Stimulated activated CD4-positive, alpha-beta T cell treated with anti-CD3 and anti-CD28 coated beads, Interleukin-12 subunit alpha, Interleukin-12 subunit beta, amount 100 ng/mL, for 24 hours (primary cell): ENCODE results near the gene CCNDBP1.
"Not testable (repeated sequence)": the region's sequence is repeated elsewhere in the genome, so short reads cannot be mapped to it uniquely, and the experiment has no call there.

Experiments
- DNase-seq, 2 experiments: peaks; one replicate each; pipeline ENCODE4 v3.0.0-alpha.2; 2020; ENCODE audit warnings: low read depth in 2 of 2

CCNDBP1 gene, protein sequence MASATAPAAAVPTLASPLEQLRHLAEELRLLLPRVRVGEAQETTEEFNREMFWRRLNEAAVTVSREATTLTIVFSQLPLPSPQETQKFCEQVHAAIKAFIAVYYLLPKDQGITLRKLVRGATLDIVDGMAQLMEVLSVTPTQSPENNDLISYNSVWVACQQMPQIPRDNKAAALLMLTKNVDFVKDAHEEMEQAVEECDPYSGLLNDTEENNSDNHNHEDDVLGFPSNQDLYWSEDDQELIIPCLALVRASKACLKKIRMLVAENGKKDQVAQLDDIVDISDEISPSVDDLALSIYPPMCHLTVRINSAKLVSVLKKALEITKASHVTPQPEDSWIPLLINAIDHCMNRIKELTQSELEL

DNA sequence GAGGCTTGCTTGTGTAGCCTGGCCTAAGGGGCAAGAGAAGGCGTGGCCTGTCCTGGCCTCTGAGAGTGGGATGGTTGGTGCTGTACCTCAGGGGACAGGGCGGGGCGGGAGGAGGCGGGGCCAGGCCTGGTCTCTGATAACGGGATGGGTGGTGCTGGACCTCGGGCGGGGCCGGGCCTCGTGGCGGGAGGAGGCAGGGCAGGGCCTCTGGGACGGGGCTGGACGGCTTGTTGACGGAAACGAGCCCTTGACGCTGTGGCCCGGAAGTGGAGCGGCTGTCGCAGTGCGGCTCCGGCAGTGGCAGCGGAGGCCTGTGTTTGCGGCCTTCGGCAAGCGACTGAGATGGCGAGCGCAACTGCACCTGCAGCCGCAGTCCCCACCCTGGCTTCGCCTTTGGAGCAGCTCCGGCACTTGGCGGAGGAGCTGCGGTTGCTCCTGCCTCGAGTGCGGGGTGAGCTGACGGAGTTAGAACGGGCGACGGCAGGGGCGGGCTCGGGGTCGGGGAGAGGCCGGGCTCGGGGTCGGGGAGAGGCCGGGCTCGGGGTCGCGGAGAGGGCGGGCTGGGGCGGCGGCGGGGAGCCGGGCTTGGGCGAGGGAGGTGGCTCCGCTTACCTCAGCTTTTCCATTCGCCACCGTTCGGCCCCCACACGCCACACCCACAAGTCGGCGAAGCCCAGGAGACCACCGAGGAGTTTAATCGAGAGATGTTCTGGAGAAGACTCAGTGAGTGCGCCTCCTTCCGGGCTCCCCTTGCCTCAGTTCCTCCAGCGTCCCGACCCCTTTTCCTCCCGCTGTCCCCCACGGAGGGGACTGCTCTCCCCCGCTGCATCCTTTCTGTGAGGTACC is at the start of gene CCNDBP1:
Gene CCNDBP1 (plus strand): TSS at position 247 of the 846 bp plus-strand sequence. CDS start 96 bp downstream, at position 343.
- peak; percentile 71 to 96 for DNase-seq

DNA sequence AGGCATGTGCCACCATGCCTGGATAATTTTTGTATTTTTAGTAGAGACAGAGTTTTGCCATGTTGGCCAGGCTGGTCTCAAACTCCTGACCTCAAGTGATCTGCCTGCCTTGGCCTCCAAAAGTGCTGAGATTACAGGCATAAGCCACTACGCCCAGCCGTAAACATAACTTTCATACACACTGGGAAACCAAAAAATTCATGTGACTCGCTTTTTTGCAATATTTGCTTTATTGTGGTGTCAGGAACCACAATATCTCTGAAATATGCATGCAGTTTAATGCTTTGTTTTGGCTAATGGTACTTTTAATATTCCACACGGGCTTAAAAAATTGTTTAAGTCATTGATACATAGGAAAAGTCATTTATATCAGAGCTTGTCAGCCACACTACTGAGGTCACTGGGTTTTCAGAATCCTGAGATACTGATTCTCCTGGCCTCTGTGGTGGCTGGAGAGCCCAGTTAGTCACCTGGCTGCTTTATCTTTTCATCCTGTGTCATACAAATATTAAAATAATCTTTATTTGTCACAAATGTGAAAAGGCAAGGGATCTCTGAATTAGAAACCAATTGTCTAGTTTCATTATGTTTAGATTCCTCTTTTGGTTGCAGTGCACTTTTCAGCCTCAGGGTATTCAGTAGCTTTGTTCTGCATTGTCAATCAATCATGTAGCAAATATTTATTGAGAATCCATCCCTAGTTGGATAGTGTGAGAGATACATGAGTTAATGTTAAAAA is 41.8 kb upstream of the CCNDBP1 start:
- DNase-seq: no peak

DNA sequence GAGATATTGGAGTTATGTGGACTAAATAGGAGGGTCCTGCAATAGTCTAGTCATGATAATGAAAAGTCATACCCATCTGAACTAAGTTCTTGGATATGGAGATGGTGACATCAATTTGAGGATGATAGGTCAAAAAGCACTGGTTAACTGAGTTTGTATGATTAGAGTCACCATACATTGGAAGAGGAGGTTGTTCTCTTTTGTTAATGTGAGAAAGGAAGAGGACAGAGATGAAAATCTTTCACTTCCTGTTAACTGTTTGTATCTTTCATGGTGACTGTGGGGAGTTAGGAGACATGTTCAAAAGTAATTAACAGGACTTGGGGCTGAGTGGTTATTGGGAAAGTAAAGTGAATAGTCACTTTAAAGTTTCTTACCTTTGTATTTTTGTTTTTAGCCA is 40.7 kb upstream of the CCNDBP1 start:
- DNase-seq: no peak

DNA sequence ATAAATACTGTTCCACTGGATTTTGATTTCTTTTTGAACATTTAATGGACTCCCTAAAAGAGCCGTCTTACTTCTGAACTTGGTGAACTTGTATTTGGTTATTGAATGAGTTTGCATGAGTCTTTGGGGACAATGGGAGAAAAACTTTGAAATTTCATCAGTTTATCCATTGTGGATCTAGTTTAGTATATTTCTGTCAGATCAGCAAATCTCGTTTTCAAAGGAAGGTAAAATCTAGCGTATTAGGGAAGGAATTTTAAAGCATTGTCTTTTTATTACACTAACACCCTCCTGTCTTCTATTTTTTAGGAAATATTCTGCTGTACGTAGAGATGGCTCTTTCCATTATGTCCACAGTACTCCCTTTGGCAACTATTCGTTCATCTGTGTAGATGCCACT is 39.0 kb upstream of the CCNDBP1 start:
- DNase-seq: no peak

DNA sequence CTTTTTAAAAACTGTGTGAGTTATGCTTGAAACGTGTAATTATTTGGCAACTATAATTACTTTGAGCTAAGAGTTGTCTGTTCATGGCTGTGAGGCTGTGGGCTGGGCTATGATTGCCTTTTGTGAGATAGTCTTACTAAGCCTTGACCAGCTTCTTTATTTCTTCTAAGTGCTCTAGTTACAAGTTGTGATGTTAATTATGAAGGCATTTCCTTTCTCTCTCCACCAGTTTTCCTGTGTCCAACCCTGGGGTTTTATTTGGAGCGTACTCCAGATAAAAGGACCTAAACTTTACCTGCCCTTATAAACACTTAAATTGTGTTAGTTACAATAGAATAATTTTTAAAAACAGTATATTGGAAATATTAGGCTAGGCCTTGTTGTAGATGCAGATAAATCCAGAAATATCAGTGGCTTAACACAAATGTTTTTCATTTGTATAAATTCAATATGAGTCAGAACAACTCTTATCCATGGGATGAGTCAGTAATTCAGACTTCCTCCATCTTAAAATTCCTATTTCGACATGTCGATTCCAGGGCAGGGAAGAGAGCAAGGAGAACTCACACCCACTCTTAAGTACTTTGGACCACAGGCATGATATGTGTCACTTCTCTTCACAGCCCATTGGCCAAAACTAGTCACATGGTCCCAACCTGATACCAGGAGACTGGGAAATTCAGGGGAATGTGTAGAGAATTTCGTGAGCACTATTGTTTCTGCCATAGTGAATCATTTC is 34.8 kb upstream of the CCNDBP1 start:
- DNase-seq: no peak

DNA sequence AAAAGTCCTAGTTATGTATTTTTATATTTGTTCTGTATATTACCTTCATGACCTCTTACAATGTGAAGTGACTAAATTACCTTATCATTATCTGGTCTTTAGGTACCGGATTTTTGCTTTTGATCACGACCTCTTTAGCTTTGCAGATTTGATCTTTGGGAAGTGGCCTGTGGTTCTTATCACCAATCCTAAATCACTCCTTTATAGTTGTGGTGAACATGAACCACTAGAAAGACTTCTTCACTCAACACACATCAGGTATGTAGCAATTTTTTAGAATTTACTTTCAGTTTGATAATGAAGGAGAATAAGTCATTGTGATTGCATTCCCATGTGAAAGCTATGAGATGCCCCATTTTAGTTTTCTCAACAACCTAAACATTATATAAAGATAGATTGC is 33.5 kb upstream of the CCNDBP1 start:
- DNase-seq: no peak

DNA sequence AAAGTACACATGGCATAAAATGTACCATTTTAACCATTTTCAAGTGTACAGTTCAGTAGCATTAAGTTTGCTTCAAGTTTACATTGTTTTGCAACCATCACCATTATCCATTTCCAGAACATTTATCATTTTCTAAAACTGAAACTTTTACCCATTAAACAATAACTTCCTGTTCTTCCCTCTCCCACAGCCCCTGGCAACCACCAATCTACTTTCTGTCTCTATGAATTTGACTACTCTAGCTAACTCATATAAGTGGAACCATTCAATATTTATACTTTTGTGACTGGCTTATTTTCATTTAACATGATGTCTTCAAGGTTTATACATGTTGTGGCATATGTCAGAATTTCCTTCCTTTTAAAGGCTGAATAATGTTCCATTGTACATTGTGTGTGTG is 31.9 kb upstream of the CCNDBP1 start:
- DNase-seq: no peak

DNA sequence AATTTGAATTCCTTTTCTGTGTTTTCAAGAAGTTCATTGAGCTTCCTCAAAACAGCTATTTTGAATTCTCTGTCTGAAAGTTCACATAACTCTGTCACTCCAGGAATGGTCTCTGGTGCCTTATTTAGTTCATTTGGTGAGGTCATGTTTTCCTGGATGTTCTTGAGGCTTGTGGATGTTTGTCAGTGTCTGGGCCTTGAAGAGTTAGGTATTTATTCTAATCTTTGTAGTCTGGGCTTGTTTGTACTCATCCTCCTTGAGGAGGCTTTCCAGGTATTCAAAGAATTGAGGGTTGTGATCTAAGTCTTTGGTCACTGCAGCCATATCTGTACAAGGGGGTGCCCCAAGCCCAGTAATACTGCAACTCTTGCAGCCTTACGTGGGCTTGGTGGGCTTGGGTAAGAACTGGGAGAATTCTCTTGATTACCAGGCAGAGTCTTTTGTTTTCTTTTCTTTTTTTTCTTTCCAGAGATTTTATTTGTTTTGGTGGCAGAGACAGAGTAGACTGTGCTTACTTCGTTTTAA is 19.3 kb upstream of the CCNDBP1 start:
- DNase-seq: no peak

DNA sequence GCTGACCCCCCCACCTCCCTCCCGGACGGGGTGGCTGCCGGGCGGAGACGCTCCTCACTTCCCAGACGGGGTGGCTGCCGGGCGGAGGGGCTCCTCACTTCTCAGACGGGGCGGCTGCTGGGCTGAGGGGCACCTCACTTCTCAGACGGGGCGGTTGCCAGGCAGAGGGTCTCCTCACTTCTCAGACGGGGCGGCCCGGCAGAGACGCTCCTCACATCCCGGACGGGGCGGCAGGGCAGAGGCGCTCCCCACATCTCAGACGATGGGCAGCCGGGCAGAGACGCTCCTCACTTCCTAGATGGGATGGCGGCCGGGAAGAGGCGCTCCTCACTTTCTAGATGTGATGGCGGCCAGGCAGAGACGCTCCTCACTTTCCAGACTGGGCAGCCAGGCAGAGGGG is 17.9 kb upstream of the CCNDBP1 start:
- DNase-seq: not testable (repeated sequence)

DNA sequence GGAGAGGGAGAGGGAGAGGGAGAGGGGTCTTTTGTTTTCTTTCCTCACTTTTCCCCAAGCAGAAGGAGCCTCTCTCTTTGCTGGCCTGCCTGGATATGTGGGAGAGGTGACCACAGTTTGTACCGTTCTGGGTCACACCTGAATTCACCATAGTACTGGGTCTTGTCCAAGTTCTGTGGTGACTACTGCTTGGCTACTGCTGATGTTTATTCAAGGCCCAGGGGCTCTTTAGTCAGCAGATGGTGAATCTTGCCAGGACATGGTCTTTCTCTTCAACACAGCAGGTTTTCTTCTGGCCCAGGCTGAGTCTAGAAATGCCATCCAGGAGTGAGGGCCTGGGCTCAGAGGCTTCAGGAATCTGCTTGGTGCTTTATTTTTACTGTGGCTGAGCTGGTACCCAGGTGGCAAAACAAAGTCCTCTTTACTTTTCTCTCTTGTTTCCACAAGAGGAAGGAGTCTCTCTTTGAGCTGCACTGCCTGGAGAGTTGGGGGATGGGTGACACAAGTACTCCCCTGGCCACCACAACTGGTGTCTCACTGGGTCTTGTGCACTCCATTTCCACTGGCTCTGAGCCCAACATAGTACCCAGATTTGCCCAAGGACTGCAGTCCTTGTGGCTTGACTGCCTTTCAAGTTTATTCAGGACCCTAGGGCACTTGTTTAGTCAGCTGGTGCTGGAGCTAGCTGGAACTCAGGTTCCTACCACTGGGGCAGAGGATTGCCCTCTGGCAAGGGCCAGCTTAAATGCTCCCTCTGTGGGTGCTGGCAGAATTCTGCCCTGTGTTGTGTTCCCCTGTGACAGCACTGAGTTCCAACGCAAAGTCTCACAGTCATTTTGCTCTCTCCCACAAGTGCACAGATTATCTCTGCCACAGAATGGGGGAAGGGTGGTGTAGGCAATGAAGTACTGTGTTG is 16.8 kb upstream of the CCNDBP1 start:
- DNase-seq: no peak

DNA sequence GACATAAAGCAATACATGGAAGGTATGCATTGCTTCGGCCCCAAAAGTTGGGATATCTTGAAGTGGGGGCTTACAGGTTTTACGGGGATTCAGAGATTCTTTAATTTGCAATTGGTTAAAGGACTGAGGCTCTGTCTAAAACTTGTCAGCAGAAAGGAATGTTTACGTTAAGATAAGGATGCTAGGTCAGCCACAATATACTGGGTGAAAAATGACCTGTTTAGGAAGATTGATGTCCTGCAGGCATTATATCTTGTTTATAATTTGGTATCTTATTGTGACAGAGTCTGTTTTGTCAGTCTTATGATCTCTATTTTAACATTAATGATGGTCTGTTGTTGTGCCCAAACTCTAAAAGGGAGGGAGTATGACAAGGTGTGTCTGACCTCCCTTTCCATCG is 15.3 kb upstream of the CCNDBP1 start:
- DNase-seq: no peak

DNA sequence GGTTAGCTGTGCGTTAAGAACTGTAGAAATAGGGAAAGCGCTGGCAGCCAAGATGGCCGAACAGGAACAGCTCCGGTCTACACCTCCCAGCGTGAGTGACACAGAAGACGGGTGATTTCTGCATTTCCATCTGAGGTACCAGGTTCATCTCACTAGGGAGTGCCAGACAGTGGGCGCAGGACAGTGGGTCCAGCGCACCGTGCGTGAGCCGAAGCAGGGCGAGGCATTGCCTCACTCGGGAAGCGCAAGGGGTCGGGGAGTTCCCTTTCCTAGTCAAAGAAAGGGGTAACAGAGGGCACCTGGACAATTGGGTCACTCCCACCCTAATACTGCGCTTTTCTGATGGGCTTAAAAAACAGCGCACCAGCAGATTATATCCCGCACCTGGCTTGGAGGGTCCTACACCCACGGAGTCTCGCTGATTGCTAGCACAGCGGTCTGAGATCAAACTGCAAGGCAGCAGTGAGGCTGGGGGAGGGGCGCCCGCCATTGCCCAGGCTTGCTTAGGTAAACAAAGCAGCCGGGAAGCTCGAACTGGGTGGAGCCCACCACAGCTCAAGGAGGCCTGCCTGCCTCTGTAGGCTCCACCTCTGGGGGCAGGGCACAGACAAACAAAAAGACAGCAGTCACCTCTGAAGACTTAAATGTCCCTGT is 9.4 kb upstream of the CCNDBP1 start:
- not testable (repeated sequence) for DNase-seq

DNA sequence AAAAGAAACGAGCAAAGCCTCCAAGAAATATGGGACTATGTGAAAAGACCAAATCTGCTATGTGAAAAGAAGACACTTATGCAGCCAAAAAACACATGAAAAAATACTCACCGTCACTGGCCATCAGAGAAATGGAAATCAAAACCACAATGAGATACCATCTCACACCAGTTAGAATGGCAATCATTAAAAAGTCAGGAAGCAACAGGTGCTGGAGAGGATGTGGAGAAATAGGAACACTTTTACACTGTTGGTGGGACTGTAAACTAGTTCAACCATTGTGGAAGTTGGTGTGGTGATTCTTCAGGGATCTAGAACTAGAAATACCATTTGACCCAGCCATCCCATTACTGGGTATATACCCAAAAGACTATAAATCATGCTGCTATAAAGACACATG is 8.1 kb upstream of the CCNDBP1 start:
- not testable (repeated sequence) for DNase-seq

DNA sequence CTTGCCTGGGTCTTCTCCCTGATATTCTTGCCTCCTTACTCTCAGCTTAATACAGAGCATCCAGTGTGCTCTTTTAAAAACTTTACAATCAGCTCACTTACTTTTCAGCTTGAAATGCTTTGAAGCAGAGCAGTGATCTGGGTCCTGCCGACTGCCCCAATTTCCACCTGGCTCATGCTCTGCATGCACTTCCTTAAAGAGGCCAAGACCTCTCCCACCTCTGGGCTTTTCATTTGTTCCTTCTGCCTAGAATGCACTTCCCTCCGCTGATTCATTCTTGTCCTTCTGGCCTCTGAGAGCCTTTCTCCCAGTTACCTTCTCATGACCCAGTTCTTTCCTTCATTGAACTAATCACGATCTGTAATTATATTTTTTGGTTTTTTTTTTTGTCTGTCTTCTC is 1.9 kb upstream of the CCNDBP1 start:
- no peak for DNase-seq

DNA sequence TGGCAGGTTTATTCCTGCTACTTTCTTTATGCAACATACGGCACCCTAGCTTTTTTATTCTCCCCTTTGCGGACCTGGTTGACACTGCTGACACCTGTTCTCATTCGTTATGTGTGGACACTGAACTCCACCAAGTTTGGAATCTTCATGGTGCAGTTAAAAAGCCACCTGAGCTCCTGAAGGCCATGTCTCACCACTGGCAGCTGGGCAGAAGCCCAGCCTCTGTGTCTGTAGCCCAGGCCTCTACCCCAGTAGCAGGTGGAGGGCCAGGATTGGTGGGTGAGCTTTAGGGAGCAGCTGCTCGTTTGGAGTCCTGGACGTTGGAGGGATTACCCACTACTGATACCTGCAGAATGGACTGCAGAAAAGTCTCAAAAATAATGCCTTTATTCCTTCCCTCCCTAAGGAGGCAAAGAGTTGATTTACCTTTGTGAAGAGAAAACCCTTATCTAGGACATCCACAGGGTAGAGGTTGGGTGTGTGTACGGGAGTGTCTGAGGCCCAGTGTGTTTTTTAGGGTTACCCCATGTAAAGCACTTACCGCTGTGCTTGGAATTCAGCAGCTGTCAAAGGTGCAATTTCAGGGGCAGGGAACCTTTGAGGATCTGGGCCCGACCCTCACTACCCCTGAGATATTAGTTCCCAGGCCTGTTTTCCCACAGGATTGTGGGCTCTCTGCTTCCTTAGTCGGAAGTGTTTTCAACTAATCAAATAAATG is 637 bp upstream of the CCNDBP1 start:
- no peak for DNase-seq

DNA sequence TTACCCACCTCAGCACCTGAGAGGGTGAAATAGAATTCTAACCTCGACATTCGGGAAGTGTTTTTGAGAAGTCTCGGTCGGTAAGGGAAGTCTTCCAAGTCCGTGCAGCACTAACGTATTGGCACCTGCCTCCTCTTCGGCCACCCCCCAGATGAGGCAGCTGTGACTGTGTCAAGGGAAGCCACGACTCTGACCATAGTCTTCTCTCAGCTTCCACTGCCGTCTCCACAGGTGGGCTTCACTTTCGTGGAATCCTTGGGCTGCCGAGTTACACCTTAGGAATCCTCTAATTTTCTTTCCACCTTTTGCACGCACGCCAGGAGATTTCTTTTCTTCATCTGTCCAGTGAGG is 775 bp downstream of the CCNDBP1 start:
- DNase-seq: no peak

DNA sequence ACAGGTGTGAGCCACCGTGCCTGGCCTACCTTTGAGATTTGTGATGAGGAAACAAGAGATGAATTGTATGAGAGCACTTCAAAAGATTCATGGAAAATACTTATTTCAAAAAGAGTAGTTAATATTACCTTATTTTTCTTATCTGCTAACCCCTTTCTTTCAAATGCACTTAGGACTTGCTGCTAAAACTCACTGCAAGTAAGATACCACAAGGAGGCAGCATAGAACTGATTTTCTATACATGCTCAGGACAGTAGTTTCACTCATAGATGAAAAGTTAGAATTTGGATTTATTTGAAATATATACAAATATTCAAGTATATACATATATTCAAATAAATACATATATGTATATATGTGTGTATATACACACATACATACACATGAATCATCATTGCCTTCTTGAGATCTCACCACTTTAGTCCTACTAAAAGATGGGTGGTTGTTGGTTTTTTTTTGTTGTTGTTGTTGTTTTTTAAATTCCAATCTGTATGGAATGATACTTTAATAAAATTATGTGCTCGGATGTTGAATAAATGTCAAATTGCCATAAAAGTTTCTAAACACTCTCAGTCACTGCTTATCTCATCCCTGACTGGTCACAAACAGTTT is 2.4 kb downstream of the CCNDBP1 start:
- DNase-seq: no peak

DNA sequence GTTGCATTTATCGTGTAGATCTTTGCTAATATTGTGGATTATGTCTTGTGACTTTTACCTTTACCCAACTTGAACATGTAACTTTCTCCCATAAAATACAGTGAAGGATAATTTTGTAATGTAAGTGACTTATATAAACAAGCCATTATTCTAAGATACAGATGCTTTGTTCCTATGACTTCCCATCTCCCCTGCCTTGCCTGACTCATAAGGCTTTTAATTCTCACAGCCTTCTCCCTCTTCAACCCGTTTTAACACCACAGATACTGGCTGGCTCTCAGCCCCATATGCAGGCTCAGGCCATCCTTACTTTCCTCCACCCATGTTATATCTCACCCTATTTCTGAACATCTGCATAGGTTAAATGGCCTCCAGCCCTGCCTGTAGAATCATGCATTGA is 4.1 kb downstream of the CCNDBP1 start:
- no peak for DNase-seq

DNA sequence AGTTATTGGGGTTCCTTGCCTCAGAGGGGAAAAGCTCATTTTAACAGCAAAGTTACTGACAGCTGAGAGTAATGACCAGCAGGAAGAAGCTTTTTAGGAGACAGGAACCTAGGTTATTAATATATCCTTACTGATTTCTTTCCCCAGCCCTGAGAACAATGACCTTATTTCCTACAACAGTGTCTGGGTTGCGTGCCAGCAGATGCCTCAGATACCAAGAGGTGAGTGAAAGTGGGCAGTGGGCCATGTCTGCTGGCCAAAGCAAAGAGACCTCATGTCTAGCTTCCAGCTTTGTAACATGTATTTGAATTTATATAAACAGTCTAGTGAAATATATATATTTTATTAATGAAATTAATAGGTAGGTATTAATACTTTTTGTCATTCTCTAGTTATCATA is 5.0 kb downstream of the CCNDBP1 start:
- no peak for DNase-seq
